ENCODE data around the gene ARHGAP1. TPM values are rescaled to one million over a fixed set of nuclear protein-coding genes. Genes with fewer than 3 reads are reported as not detected.

Gene ARHGAP1
- total RNA-seq, 1 experiment from 2014 or later, result 43.5 TPM

DNA sequence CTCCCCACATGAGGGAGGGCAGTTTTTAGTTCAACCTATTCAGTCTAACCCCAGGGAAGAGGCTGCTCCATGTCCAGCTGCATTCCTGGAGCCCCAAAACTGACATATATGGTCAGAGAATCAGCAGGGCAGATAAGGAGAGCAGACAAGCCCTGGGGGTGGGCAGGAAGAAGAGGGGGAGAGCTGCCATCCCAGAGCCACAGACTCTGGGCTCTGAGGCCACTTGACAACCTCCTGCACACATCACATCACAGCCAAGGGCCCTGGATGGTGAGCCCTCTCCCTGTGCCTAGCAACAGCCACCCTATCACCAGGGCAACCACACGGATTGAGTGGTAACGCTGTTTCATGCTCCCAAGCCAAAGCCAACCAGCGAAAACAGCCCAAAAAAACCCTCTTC lies 3.1 kb downstream of the ARHGAP1 start:
- Histone ChIP-seq H3K36me3 (ENCODE audit: control insufficient read depth, insufficient read depth, low read length) (peaks cover 5% of the 10 kb centered on the region; the same call in 1 of the 2 replicates), H3K27ac (ENCODE audit: low read length) (no peak overlapping the region), H3K4me3 (ENCODE audit: low read depth in 2 of 2, low read length in 2 of 2) (no peak overlapping the region), H3K27me3 (ENCODE audit: control insufficient read depth, insufficient read depth, low read length) (no peaks in the 10 kb centered on the region), H3K4me1 (ENCODE audit: control insufficient read depth, insufficient read depth, low read length) (peaks cover 4% of the 10 kb centered on the region; the same call in 1 of the 2 replicates), H3K9me3 (ENCODE audit: control insufficient read depth, insufficient read depth, low read depth, low read length) (no peaks in the 10 kb centered on the region)
- intact Hi-C loops (cut with micrococcal nuclease; ENCODE audit: unreplicated experiment) (no loop called here), in situ Hi-C loops (cut with HindIII; ENCODE audit: low pct_unique_long_range_greater_than_20kb, low sequenced_read_pairs) (no loop called here)
- ATAC-seq (no peak), DNase-seq (ENCODE audit: low read depth, low spot score) (no peak)
- ChIA-PET POLR2A (no interaction called here), CTCF (no interaction called here)
- no TSS peak for BruUV-seq (replicated peaks)
- TF ChIP-seq, protein P1, sequence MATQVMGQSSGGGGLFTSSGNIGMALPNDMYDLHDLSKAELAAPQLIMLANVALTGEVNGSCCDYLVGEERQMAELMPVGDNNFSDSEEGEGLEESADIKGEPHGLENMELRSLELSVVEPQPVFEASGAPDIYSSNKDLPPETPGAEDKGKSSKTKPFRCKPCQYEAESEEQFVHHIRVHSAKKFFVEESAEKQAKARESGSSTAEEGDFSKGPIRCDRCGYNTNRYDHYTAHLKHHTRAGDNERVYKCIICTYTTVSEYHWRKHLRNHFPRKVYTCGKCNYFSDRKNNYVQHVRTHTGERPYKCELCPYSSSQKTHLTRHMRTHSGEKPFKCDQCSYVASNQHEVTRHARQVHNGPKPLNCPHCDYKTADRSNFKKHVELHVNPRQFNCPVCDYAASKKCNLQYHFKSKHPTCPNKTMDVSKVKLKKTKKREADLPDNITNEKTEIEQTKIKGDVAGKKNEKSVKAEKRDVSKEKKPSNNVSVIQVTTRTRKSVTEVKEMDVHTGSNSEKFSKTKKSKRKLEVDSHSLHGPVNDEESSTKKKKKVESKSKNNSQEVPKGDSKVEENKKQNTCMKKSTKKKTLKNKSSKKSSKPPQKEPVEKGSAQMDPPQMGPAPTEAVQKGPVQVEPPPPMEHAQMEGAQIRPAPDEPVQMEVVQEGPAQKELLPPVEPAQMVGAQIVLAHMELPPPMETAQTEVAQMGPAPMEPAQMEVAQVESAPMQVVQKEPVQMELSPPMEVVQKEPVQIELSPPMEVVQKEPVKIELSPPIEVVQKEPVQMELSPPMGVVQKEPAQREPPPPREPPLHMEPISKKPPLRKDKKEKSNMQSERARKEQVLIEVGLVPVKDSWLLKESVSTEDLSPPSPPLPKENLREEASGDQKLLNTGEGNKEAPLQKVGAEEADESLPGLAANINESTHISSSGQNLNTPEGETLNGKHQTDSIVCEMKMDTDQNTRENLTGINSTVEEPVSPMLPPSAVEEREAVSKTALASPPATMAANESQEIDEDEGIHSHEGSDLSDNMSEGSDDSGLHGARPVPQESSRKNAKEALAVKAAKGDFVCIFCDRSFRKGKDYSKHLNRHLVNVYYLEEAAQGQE (IDR thresholded peaks at IDR 0.05; ENCODE audit: insufficient read depth in 1 of 2, low read depth in 2 of 2, low read length in 1 of 2), result no peak
- TF ChIP-seq SIN3A (IDR thresholded peaks at IDR 0.05; ENCODE audit: borderline replicate concordance, insufficient read depth, low read depth, low read length) (no peak), POLR2AphosphoS5 (IDR thresholded peaks at IDR 0.05; ENCODE audit: low read depth, low read length) (no peak), TCF7L2 (IDR thresholded peaks at IDR 0.05; ENCODE audit: low read depth, low read length) (no peak)
- TF ChIP-seq, protein P2, sequence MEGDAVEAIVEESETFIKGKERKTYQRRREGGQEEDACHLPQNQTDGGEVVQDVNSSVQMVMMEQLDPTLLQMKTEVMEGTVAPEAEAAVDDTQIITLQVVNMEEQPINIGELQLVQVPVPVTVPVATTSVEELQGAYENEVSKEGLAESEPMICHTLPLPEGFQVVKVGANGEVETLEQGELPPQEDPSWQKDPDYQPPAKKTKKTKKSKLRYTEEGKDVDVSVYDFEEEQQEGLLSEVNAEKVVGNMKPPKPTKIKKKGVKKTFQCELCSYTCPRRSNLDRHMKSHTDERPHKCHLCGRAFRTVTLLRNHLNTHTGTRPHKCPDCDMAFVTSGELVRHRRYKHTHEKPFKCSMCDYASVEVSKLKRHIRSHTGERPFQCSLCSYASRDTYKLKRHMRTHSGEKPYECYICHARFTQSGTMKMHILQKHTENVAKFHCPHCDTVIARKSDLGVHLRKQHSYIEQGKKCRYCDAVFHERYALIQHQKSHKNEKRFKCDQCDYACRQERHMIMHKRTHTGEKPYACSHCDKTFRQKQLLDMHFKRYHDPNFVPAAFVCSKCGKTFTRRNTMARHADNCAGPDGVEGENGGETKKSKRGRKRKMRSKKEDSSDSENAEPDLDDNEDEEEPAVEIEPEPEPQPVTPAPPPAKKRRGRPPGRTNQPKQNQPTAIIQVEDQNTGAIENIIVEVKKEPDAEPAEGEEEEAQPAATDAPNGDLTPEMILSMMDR (IDR thresholded peaks at IDR 0.05), result no peak

DNA sequence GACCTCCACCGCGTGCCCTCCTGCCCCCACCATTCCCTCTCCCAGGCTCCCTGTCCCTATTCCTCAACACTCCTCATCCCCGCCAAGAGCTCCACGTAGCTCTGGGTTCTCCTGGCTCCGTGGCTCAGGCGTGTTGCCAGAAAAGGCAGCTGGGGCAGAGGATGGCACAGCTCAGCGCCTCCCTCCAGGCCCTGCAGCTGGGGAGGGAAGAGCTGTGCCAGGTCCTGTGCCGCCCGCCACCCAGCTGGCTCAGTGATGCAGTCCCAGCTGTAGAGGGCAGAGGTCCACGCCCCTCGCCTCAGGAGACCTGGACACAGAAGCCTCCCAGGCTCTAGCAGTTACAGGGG lies 4.2 kb downstream of the ARHGAP1 start:
- in situ Hi-C loops (cut with HindIII; ENCODE audit: low pct_unique_long_range_greater_than_20kb, low sequenced_read_pairs), result no loop called here
- POLR2A ChIA-PET, result interaction anchor here (0.5 to 0.6 kb wide), 2 partner anchors 36 to 135 kb away, joined by 3 to 10 read pairs; no protein-coding TSS in a partner anchor
- no peak for TF ChIP-seq TCF7L2 (IDR thresholded peaks at IDR 0.05; ENCODE audit: low read depth, low read length)
- TF ChIP-seq, protein P1 (IDR thresholded peaks at IDR 0.05; ENCODE audit: insufficient read depth in 1 of 2, low read depth in 2 of 2, low read length in 1 of 2), result no peak
- no peak for TF ChIP-seq SIN3A (IDR thresholded peaks at IDR 0.05; ENCODE audit: borderline replicate concordance, insufficient read depth, low read depth, low read length)
- TF ChIP-seq POLR2AphosphoS5 (IDR thresholded peaks at IDR 0.05; ENCODE audit: low read depth, low read length), result no peak
- TF ChIP-seq, protein P2 (IDR thresholded peaks at IDR 0.05), result no peak
- no peak for DNase-seq (ENCODE audit: low read depth, low spot score)
- no peak overlapping the region for H3K27ac ChIP-seq (ENCODE audit: low read length)
- intact Hi-C loops (cut with micrococcal nuclease; ENCODE audit: unreplicated experiment), result no loop called here
- ATAC-seq, result no peak
- no peaks in the 10 kb centered on the region for H3K27me3 ChIP-seq (ENCODE audit: control insufficient read depth, insufficient read depth, low read length)
- H3K36me3 ChIP-seq (ENCODE audit: control insufficient read depth, insufficient read depth, low read length), result no peaks in the 10 kb centered on the region; the same call in 1 of the 2 replicates
- BruUV-seq (replicated peaks), result no TSS peak
- no peaks in the 10 kb centered on the region for H3K9me3 ChIP-seq (ENCODE audit: control insufficient read depth, insufficient read depth, low read depth, low read length)
- no peak overlapping the region for H3K4me3 ChIP-seq (ENCODE audit: low read depth in 2 of 2, low read length in 2 of 2)
- CTCF ChIA-PET, result no interaction called here
- H3K4me1 ChIP-seq (ENCODE audit: control insufficient read depth, insufficient read depth, low read length), result no peaks in the 10 kb centered on the region; the same call in 1 of the 2 replicates

Measured in Panc1 (cell line).